LoVo (cell line): ENCODE data around the gene SLC24A5.

ENCODE experiments used
- DNase-seq: peaks from one replicate; pipeline ENCODE4 v3.0.0-alpha.2; 2016; ENCODE audit warnings: low spot score

Gene SLC24A5

DNA sequence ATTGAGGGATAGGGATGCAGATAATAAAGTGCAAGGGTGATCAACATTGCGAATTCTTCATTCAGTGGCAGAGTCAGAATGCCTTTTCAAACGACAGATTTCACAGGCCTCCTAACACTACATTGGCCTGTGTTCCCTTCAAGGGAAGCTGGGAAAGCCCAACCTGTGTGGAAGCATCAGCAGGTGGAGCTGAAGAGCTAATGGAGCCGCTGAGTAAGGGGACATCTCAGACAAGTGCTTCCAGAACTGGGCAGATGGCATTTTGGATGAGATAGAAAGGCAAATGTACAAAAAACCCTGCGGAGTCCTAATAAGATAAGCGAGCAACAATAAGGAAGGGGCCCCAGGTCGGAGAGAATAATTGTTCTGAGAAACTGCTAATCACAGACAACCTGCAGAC, 8.5 kb upstream of the SLC24A5 start:
- DNase-seq: no peak

DNA sequence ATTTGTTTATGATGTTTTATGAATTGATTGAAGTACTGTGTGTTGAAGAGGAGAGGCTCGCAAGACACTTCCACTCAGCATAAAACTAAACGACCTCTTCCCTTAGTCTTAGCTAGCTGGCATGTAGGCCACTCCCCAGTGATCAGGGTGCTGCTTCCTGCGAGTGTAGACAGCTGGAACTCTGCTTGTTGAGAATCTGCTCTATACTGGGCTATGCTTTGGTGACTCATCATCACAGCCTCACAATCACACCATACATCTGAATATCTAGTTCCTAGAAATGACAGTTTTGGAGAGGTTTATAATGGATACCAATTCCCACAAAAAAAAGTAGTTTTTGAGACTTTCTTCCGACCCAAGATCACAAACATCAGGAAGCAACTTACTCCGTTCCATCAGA, 1.5 kb upstream of the SLC24A5 start:
- no peak for DNase-seq

DNA sequence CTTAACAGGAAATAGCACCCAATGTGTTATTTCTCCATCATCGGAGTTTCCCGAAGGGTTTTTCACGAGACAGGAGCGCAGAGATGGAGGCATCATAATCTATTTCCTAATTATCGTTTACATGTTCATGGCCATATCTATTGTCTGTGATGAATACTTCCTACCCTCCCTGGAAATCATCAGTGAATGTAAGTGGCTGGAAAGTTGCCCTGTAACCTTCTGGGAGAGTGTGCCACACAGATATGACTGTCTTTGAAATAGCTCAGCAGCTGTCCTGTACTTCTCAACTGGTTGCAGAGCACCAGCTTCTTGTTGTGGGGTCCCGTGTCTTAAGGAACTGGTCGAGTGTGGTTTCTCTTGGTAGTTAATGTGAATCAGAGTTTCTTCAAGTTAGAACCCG, 1.1 kb downstream of the SLC24A5 start:
- no peak for DNase-seq

DNA sequence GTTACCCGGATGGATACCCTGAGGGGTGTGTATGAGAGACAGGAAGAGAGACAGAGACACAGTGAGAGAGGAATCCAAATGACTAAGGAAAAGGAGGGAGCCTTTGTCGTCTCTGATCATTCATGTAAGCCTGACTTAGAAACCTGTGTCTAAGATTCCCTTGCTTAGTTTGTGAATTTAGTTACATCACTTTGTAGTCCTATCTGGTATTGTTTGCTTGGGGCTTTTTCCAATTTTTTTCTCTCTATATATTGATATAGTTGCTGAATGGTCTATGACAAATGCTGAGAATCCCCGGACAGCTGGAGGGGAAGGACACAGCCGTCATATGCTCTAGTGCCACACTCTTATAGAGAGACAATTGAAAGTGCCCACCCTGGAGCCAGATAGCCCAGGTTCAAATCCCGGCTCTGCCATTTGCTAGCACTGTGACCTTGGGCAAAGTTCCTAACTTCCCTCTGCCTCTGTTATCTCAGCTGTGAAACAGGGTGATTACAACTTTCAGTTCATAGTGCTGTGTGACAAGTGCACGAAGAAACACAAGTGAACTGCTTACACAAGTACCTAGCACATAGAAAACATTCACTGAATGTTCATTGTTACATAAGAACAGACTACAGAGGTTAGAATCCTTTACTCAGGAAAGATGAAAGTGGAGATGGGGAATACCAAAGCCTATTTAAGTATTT, 6.0 kb downstream of the SLC24A5 start:
- DNase-seq: no peak

DNA sequence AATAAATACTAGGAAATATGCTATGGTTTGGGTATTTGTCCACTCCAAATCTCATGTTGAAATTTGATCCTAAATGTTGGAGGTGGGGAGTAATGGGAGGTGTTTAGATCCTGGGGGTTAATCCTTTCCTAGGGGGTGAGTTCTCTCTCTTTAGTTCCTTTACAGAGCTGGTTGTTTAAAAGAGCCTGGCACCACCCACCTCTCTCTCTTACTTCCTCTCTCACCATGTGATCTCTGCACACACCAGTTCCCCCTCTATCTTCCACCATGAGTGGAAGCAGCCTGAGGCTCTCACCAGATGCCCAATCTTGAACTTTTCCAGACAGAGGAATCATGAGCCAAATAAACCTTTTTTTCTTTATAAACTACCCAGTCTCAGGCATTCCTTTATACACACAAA, 10.5 kb downstream of the SLC24A5 start:
- DNase-seq: no peak

DNA sequence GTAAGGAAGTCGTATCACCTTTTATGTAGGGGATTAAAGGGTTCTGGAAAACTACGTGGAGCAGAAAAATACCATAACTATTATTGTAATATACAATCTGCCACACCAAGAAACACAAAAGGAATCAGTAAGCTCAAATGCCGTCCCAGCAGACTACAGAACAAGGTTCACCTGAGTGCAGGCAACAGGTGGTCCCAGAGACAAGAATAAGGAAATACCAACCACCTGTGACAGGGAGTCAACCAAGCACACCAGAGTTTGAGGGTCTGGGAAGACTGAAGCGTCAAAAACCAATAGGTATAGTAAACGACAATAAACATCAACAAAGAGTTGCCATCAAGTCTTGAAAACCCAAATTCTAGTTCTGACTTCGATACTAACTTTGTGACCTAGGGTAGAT, 12.1 kb downstream of the SLC24A5 start:
- DNase-seq: no peak

DNA sequence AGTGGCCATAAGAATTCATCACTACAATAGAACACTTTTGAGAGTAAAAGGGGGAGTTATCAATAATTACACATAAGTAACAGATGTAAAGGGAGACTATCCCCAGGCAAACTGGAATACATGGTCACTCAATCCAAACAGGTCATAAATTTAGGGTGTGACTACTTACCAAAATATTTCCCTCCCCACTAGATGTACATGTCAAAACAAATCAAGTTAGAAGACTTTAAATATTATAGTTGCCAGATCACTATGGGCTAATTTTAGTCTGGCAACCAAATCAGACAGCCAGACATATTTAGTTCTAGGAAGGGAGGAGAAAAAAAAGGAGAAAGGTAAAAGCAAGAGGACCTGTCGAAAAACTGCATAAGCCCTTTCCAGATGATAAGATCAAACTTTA, 23.1 kb downstream of the SLC24A5 start:
- no peak for DNase-seq

DNA sequence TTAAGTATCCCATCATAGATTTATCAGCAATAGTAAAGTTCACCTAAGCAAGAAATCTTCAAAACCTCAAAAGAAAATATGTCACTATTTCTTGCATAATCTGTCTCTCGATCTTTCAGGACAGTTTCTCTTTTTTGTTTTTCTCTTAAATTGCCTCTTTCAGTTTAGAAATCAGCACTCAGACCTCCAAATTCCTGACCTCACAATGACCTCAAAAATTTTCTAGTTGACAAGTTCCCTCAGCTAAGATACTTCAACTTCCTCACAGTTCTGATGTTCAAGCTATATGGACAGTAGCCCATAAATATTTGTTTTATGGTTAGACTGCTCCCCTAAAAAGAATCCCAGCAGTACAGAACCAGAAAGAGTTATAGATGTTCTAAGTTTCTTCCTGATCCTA, 24.1 kb downstream of the SLC24A5 start:
- DNase-seq: no peak

DNA sequence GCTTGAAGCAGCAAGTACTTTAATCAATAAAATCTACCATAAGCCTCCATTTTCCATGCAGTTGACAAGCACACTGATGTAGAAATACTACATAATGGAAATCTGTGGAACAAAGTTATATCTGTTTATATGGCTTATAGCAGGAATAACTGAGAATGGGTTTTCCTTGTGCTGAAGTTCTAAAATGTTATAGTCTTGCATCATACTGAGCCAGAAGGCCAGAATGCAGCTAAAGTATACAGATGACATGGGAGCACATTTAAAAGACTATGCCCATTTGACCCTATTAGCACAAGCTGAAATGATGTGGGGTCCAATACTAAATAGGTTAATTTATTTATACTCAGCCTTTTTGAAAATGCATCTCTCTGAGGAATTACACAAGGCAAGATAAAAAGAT, 25.1 kb downstream of the SLC24A5 start:
- no peak for DNase-seq

DNA sequence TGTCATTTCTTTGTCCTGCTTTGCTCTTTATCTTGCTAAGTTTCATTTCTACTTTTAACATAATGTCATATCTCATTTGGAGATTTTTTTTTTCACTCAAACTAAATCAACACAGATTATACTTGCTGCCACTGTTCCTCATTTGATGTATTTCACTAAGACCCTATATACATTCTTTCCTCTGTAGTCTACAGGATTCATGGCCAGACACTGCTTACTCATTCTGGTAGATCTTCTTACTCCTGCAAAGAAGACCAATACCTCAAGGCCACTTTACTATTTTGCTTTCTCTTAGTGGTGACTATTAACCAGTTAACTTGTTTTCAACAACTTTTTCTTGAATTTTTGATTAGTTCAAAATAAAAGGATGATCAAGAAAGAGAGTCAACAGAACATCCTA, 26.6 kb downstream of the SLC24A5 start:
- DNase-seq: no peak

DNA sequence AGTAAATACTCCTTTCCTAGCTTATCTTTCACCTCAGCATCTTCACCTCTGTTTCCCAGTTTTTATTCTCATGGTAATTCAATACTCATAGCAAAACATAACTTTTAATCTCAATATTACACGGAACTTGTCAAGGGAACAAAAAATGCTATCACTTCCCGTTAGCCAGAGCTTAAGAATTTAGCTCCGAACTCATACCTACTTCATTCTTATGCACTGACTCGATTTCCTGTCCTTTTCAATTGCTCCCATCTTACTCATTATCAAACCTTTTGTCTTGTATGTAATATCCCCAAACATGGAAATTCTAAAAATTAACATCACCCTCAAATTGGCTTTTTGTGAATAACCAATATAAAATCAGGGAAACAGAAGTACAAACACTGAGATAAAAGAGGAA, 29.1 kb downstream of the SLC24A5 start:
- DNase-seq: no peak

DNA sequence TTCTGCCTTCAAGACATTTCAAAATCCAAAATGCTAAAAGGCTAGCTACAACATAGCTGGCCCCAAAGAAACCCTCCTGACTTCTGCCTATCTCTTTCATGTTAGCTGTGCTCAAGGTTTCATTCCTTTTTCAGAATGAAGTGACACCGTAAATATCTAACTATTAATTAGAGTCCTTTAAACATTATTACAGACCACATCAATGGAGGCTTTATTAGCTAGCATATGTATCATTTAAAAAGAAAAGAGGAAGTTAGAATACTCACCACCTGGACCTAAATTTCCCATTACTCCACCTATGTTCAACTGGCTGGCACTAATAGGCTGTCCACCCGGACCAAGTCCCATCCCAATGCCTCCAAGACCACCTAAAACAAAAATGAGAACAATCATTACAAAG, 32.7 kb downstream of the SLC24A5 start:
- no peak for DNase-seq

DNA sequence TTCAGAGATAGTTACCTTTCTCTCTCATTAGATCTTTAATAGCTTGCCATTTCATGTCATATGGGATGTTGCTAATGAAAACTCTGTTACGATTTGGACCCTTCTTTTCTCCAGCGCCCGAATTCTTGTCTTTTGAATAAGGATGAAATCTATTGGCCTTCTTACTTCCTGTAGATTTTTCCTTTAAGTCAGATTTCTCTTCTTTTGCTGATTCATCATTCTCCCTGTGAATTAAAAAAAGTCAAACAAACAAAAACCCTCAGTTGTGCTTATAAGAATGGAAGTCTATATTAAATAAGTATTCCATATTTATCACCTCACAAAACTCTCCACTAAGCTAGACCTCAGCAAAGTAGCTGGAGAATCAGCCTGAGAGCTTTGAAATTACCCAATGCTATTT, 47.8 kb downstream of the SLC24A5 start:
- DNase-seq: no peak

DNA sequence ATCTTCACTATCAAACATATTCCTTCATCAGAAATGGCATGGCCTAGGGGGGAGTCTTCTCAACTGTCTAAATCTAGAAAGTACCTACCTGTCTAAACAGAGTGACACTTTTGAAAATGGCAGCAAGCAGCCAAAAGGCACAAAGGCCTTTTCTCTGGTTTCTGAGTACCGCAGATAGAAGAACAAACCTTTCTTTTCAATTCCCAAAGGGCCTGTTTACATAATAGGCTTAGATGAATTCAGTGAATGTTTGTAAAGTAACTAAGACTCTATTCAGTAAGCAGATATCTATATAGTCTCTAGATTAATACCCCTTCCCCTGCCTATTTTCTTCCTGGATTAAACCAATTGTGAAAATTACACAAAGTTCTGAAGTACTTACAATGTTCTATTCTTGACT, 50.2 kb downstream of the SLC24A5 start:
- DNase-seq: no peak

DNA sequence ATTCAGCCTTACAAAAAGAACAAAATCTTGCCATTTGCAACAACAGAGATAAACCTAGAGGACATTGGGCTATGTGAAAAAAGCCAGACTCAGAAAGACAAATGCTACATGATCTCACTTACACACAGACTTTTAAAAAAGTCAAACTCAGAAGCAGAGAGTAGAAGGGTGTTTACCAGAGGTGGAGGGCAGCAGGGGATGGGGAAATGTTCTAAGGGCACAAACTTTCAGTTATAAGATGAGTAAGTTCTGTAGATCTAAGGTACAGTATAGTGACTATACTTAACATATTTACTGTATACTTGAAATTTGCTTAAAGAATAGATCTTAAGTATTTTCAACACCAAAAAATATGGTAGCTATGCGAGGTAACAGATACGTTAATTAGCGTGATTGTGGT, 54.3 kb downstream of the SLC24A5 start:
- no peak for DNase-seq

DNA sequence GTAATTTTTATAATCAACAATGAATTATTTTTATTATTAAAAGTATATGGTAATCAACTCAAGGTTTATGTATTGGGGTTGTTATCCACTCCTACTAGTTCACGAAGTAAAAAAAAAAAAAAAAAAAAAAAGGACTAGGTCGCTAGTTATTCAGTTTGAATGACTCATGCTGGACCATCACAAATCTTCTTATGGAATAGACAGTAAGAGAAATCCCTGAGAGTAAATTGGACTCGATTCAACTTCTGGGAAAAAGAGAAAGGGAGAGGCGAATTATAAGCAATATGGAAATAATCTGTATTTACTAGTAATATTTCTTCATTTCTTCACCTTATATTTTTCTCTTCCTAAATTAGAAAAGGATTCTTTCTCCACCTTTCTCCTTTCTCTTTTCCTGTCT, 55.3 kb downstream of the SLC24A5 start:
- DNase-seq: no peak

DNA sequence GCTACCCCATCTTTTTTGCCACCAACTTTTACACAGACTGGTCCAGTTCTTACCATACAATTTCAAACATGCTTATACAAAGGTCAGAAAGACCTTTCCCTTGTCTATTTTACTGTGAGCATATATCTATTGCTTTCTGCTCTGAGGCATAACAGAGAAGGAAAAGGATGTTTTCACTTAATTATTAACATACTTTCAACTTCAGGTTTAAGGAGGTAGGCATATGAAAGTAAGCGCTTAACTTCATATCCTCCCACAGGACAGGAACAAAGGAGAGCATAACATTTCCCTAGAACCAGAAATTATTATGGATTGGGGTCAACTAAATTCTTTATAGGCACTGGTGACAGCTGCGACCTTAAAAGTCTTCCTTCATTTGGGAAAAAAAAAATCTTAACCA, 56.2 kb downstream of the SLC24A5 start:
- DNase-seq: no peak

DNA sequence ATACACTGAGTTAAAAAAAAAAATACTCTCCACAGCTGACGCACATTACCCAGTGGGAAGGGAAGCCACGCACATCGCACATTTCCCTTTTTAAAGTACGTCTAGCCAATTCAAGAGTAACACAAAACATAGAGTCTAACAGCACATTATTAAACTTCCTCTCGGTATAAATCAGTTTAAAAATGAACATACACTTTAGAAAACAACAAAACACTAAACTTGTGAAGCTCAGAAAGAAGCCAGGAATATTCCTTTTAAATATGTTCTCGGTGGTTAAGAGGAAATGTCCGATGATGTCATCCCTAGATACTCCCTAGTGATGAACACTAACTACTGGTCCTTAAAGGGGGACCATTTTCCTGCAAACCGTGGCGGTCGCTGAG, 56.6 kb downstream of the SLC24A5 start:
- no peak for DNase-seq

DNA sequence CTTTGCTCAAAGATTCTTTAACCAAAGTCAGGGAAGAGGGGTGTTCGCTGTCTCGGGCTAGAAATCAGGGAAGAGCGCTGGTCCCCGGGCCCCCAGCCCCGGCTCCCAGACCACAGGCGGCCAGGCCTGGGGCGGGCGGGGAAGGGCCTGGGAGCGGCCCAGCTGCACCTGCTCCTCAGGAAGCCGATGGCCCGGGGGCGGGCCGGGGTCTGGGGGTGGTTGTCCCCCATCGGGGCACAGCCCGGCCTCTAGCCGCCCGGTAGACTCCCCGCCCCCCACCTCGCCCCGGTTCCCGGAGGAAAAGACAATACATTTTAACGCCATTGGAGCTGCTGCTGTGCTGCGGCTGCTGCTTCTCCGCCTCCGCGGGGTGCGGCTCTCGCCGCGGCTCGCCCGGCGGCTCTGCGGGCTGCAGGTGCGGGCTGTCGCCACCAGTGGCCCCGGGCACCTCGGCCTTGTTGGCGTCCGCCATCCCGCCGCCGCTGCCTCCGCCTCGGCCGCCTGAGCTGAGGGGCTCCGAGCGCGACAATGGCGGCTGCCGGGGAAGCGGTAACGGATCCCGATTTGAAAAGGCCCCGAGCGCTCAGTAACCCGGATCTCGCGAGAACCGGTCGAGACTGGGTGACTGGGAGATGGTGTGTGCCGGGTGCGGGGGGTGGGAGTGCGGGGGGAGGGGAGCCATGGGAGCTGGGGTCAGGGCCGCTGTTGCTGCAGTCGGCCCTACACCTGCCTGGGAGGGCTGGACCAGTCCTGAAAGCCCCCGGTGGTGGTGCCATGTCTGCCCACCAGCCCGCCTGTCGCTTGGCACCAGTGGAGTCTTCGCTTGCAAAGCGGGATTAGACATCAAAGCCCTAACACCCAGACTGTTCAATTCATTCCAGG, 57.2 kb downstream of the SLC24A5 start, which contains the start of gene MYEF2:
TSS of gene MYEF2 (minus strand) at position 530 of the 882 bp plus-strand sequence. CDS start at position 472, 58 bp downstream.
- DNase-seq: no peak

DNA sequence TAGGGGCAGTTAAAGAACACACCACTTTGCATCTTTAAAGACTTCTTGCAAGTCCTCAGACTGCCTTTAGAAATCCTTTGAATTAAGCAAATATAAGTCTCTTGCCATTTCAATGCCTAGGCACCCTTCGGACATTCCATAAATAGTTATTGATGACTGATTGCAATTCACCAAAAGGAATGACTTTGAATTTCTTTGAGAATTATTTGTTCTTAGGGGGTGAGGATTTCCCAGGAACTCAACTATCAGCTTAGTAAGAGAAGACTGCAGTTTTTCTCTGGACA, 57.8 kb downstream of the SLC24A5 start:
- no peak for DNase-seq

DNA sequence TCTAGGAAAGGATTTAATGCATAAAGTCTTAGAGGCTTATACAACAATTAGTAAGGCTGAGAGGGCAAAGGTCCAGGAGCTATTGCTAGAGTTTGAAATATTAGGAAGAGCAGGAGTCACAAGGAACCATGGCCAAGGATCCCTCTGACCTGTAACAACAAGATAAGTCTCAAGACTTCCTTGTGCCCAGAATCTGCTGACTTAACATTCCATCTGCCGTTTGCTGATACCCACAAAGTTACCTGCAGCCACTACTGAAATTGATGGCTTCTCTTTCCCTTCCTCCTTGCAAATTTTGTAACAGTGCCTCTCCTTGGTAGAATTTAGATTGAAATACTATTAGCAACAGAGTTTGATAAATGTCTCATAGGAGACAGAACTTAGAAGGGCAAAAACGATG, 62.0 kb downstream of the SLC24A5 start:
- no peak for DNase-seq

DNA sequence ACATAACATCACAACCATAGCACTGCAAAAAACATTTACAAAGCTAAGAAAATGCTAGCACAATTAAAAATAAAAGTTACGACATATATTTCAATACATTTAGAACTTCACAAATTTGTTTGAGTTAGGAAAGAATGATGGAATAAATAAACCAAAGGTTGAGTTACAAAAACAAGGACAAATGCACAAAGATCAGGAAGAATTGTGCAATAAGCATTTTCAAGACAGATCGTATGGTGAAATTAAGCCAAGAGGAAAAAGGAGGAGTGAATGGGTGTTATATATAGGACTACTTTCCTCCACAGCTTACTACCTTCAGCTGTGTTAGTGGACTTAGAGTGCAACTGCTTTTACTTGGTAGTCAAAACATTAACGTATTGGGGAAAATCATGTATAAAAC, 64.7 kb downstream of the SLC24A5 start:
- no peak for DNase-seq

DNA sequence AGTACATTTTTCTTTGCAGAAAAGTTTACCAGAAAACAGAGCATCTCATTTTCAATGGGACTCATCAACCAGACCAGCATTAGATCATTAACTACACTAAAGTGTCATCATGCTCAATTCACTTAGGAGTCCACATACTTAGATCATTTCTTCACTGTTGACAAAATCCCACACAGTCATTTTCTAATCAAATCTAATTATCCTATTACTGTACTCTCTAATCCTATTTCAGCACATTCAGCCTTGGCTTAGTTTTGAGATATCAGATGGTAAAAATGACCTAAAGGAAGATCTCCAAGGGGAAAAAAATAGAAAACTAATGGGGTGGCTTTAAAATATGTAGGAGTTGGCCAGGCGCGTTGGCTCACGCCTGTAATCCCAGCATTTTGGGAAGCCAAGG, 65.5 kb downstream of the SLC24A5 start:
- no peak for DNase-seq
